Caki2 (cell line): ENCODE measurements around the gene ZNF580. TPM values are rescaled to one million over a fixed set of nuclear protein-coding genes. Genes with fewer than 3 reads are reported as not detected.

ENCODE experiments used
- DNase-seq: peaks from one replicate; pipeline ENCODE4 v3.0.0-alpha.2; 2015; ENCODE audit warnings: low read depth
- in situ Hi-C: cut with HindIII; loops from 2 replicates; pipeline ENCODE4 v1.10.0; 2016; ENCODE audit warnings: low sequenced_read_pairs, low pct_unique_long_range_greater_than_20kb, mixed read lengths
- total RNA-seq: library from RNA; depleted of rRNA; stranded (reverse); fragments of >200 nt; shearing (Covaris generic); gene quantifications from 2 replicates; pipeline ENCODE4 v1.2.3, GENCODE V29; 2014; ENCODE audit warnings: low replicate concordance; rRNA removed

The ZNF580 gene, protein sequence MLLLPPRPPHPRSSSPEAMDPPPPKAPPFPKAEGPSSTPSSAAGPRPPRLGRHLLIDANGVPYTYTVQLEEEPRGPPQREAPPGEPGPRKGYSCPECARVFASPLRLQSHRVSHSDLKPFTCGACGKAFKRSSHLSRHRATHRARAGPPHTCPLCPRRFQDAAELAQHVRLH
- 2.3 and 12.1 TPM in 2 replicates for total RNA-seq

DNA sequence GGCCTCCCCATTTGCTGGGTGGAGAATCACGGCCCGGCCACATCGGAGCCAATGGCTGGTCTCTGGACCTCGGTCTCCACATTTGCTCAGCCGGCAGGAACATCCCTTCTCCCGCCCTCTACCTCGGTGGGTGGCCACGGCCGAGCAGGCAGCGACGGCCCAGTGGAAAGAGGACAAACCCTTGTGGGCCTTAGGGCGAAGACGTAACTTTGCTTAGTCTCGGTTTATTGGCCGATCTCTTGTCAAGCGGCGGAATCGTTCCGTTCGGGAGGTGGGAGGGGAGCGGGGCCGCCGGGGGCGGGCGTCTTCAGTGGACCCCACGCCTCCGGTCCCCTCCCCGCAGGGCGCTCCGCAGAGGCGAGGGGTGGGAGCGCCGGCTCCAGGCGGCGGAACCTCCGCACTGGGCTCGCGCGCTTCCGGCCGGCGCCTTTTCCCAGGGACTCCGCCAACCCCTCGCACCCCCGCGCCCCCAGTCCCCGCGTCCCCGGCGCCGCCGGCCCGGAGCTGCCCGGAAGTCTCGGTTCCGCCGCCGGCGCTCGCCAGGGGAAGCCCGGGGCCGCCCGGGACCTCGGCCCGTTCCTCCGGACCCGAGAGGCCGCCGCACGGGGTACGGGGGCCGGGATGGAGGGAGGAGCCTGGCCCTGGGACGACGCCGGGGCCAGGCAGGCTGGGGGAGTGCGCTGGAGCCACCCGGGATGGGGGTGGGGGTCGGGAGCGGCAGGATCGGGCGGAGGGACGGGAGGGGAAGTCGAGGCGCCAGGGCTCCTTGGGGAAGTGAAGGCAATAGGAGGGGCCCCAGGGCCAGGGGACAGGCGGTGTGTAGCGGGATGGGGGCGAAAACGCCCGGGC lies at the start of gene ZNF580:
Gene ZNF580, plus strand, starts transcription at position 426 of the 849 bp plus-strand sequence. CDS start 1,507 bp downstream, outside the sequence.
- in situ Hi-C loops = no loop called here
- DNase-seq = peak; percentile 88

DNA sequence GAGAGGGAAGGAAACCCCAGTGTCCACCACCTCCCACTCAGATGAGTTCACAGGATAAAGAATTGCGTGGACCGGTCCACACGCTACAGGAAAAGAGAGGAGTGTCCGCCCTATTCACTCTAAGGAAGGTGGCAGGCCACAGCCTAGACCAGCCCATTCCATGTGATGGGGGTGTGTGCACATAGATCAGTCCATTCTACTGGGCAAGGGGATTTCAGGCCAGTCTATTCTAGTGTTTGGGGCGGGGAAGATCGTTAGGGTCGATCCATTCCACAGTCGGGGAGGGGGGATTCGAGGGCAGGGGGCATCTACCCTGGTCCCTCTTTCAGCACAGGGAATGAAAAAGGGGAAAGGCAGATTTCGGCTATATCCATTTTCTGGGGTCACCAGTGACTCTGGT lies 49.2 kb upstream of the ZNF580 start:
- DNase-seq = no peak
- in situ Hi-C loops = no loop called here

DNA sequence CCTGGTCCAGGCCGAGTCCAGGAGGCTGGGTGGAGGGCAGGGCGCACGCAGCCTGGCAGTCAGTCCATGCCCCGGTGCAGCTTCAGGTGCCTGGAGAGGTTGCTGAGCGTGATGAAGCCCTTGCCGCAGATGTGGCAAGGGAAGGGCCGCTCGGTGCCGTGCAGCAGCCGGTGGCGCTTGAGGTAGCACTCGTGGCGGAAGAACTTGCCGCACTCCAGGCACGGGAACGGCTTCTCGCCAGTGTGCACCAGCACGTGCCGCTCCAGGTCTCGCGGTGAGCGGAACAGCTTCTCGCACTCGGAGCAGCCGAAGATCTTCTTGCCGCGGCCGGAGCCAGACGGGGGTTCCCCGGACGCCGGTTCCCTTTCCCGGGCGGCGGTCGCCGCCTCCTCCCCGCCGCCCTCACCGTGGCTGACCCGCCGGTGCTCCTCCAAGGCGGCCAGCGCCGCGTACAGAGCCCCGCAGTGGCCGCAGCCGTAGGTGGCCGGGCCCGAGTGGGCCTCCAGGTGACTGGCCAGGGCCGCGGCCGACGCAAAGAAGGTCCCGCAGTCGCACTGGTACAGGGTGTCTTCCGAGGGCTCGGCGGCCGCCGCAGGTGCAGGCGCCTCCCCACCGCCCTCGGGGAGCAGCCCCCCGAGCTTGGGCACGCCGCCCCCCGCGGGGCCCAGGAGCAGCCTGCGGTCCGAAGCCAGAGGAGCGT lies 48.3 kb upstream of the ZNF580 start:
- no peak for DNase-seq
- in situ Hi-C loops = no loop called here

DNA sequence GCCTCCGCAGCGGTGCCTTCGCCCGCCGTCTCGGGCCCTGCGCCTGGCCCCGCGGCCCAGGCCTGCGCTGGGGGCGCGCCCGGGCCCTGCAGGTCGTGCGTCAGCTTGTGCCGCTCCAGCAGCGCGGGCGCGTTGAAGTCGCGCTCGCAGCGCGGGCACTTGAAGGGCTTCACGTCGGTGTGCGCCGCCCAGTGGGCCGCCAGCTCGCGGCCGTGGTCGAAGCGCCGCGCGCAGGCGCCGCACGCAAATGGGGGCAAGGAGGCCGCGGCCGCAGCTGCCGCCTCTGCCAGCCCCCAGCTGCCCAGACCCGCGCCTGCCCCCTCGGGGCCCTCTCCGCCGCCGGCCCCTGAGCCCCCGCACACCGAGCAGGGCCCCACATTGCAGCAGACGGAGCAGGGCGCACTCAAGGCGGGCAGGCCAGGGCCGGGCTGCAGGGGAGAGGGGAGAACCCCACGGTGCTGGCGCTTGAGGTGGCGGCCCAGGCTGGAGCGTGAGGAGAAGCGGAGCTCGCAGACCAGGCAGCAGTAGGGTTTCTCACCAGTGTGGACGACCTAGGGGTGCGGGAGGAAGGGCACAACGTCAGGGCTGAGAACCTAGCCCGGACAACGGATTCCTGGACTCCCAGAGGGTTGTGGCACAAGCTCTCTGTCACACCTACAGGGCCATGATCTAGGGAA lies 47.6 kb upstream of the ZNF580 start:
- in situ Hi-C loops = no loop called here
- DNase-seq = no peak

DNA sequence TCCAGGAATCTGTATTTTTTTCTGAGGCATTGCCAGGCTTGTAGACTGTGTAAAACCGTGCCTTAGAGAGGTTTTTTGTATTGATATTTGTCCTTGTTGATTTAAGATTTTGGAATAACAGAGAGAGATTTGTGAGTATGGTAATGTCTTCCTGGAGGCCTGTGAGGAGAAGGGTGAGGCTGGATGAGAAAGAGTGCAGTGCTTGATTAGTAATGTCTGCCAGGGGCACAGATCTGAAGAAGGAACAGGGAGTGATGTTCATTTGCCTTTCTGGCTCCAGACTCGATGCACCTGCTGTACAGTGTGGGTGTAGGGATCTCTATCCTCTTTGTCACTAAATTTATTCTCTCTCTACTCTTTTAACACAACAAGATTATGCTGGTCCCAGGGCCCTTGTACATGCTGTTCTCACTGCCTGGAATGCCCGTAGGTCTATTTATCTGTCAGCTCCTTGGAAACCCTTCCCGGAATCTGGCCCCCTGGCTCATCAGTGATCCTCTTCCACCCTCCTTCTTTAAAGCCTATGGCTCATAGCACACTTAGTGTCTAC lies 45.7 kb upstream of the ZNF580 start:
- DNase-seq = no peak
- in situ Hi-C loops = no loop called here

DNA sequence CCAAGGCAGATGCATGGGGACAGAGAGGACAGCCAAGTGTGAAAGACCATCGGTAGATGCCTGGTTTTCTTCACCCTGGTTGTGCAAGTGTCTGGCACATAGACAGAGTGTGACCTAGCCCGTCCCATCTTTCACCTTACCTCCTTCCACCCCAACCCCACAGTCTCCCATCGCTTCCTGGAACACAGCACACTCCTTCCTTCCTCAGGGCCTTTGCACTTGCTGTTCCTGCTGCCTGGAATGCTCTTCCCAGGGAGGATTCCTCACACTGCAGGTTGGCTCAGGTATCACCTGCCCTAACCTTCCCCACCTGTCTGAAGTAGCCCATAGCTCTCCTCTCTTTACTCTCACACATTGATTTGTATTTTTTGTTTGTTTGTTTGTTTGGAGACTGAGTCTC lies 44.5 kb upstream of the ZNF580 start:
- in situ Hi-C loops = no loop called here
- no peak for DNase-seq

DNA sequence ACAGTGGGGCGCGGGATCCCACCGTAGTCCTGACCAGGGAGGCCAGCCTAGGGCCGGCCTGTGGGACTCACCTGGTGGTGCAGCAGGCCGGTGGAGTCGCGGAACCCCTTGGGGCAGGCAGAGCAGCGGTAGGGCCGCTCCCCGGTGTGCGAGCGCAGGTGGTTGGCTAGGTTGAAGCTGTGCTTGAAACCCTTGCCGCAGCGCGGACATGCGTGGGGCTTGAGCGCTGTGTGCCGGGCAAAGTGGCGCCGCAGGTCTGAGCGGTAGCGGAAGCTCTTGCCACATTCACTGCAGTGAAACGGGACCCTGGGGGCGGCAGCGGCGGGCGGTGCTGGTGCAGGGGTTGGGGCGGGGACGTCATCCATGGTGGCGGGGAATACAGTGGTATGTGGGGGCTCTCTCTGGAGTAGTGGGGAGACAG lies 43.3 kb upstream of the ZNF580 start:
- in situ Hi-C loops = no loop called here
- no peak for DNase-seq

DNA sequence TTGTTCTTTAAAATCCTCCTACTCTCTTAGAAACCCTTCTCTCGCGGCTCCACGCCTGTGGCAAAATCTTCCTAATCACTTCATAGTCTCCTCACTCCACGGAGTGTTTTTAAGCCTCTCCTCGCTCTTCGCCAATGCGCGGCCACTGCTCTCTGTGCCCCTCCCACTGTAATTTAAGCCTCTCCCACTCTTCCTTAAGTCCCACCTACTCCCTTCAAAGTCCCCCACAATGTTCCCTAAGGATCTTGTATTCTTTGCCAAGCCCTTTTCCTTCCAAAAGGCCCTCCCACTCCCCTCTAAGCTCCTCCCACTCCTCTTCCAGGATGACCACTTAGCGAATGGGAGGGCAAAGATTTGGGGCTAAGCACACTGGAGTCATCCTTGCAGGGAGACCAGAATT lies 42.8 kb upstream of the ZNF580 start:
- in situ Hi-C loops = no loop called here
- no peak for DNase-seq

DNA sequence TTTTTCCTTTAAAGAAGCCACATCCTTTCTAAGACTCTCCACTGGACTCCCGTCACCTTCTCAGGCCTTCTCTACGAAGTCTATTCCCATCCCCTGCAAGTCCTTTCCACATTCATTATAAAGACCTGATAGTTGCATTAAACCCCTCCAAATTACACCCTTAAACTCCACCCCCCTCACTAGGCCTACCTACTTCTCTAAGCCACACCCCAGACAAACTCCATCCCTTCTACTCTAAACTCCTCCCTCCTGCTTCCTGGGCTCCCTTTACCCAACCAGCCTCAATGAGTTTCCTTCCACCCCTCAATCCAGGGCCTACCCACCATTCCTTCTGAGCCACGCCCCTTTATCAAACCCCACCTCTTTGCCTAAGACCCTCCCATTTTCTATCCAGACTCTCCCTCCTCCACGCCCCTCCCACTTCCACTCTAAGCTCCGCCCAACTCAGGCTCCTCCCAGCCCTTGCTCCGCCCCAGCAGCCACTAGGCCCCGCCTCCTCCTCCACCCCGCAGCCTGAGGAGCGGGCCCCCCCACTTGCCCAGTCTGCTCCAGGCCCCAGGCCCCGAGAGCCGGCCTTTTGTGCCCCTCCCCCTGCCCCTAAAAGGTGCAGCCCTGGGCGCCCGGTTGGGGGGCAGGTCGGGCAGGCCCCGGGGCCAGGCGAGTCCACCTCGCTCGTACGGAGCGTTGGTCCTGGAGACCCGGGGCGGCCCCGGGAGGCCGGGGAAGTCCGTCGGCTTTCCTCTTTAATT lies 41.9 kb upstream of the ZNF580 start:
- peak; percentile 99 for DNase-seq
- in situ Hi-C loops = no loop called here

DNA sequence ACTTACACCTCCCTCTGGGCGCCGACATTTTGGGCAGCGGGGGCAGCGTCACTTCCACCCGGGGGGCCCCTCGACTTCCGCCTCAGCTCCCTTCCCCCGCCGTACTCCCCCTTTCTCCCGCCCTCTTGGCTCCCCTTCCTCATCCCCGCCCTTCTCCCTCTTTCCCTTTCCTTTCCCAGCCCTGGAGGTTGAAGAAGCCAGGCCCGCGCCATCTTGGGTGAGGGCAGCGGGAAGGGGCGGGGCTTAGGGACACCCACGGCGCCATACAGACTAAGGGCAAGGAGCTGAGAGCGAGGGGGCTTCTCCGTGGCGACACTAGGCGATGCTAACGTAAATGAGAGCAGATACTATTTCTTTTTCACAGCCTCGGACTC lies 41.3 kb upstream of the ZNF580 start, which contains the start of gene FIZ1:
Gene FIZ1, minus strand, starts transcription at position 50 of the 374 bp plus-strand sequence. CDS start 1,652 bp downstream, outside the sequence.
- in situ Hi-C loops = no loop called here
- DNase-seq = peak; percentile 100

DNA sequence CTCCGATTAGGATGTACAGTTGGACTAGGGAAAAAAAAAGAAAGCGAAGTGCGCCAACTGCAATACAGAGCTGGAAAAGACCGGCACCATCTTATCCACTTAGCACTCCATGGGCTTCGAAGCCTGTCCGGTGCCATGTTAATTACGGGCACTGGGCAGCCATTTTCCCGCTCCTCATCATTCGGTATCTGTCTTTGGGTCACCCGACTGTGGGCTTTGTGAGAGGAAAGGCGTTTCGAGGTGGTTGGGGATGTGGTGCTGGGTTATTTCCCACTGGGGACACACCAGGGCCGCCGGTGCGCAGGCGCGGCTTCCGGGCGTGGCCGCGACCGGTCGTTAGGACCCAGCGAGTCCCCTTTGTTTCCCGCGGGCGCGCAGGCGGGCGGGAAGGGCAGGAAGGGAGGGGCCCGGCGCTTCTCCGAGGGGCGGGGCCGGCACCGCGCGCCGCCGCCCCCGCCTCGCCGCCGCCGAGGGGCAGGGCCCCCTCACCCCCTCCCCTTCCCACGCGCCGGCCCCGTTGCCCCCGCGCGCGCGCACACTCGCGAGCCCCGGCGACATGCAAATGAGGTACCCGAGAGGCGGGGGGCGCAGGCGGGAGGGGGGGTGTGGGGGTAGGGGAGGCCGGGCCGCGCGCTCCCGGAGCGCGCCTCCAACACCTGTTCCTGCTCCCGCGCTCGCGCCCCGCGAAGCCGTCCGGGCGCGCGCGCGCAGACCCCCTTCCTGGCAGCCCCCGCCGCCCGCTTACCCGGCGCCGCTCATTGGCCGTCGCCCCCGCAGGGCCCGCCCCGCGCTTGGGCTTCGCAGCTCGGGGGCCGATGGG lies 40.8 kb upstream of the ZNF580 start, which contains the start of gene ZNF524:
Gene ZNF524, plus strand, starts transcription at position 447 of the 820 bp plus-strand sequence. CDS start 1,825 bp downstream, outside the sequence.
- in situ Hi-C loops = no loop called here
- no peak for DNase-seq

DNA sequence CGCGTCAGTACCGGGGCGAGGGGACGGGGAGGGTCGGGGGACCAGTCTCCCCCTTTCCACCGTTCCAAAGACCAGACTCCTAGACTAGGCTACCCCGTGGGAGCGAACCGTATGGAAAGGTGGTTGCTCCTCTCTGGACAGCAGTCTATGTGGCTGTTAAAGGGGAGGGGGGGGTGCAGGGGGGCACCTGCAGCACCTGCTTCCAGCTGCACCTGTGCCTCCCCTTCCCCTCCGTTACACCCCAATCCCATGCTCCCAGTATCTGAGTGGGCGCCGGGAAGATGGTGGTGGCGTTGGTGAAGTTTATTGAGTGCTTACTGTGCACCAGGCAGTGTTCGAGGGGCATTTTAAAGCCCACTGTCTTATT lies 40.2 kb upstream of the ZNF580 start:
- in situ Hi-C loops = no loop called here
- DNase-seq = no peak

DNA sequence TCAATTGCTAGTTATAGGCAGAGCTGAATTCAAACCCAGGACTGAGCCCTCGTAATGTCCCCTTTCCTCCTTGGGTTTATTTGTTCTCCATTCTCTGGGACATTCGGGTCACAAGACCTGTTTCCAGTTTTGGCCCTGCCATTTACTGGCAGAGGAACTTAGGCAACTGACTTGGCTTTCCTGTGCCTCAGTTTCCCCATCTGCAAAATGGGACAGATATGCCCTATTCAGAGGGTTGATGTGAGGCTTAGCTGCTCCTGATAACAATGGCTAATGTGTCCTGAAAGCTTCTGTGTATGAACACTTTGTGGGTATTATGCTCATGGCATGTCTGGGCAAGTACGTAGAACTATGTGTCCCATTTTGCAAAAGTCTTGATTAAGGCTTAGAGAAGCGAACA lies 39.7 kb upstream of the ZNF580 start:
- in situ Hi-C loops = no loop called here
- no peak for DNase-seq

DNA sequence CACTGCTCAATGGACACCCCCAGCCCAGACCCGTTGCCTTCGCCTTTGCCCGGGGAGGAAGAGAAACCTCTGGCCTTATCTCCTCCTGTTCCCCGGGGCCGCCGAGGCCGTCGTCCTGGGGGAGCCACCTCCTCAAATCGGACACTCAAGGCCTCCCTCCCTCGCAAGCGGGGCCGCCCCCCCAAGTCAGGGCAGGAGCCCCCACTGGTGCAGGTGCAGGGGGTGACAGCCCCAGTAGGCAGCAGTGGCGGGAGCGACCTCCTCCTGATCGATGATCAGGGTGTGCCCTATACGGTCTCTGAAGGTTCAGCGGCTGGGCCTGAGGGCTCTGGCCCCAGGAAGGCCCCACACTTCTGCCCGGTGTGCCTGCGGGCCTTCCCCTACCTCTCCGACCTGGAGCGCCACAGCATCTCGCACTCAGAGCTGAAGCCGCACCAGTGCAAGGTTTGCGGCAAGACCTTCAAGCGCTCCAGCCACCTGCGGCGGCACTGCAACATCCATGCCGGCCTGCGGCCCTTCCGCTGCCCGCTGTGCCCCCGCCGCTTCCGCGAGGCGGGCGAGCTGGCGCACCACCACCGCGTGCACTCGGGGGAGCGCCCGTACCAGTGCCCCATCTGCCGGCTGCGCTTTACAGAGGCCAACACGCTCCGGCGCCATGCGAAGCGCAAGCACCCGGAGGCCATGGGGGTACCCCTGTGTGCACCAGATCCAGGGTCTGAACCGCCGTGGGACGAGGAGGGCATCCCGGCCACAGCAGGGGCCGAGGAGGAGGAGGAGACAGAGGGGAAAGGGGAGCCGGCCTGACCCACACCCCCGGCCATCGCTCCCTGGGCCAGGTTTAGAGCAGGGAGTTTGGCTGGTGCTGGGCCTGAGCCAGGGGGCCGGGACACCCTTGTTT lies 38.4 kb upstream of the ZNF580 start:
- DNase-seq = no peak
- in situ Hi-C loops = no loop called here

DNA sequence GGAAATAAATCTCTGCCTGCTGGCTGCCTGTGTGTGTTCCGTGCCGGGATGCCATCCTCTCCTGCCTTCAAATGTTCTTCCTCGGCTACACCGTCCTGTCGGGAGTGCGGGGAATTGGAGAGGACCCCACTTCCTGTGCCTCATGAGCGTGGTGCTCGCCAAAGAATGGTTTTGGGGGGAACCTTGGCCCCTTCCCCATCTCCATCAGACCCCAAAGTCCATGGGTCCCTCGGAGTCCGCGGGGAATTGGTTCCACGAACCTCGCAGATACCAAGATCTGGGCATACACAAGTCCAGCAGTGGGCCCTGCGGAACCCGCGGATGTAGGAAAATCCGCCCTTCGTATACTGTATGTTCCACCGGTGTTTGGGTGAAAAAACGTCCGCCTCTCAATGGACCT lies 37.7 kb upstream of the ZNF580 start:
- DNase-seq = no peak
- in situ Hi-C loops = no loop called here
